Hepatocyte (in vitro differentiated cells): ENCODE data around the gene MRPS31. TPM values are rescaled to one million over a fixed set of nuclear protein-coding genes. Genes with fewer than 3 reads are reported as not detected.

Experiments used
- DNase-seq: peaks from one replicate; pipeline ENCODE4 v3.0.0-alpha.2; 2016; ENCODE audit warnings: low spot score
- H2AFZ ChIP-seq: fragments of 200-600 bp; sonication (generic); 2 replicates; pipeline ENCODE4 v1.6.0; 2016; ENCODE audit warnings: antibody characterized with exemption, mild to moderate bottlenecking
- H3K27ac ChIP-seq: fragments of 200-600 bp; sonication (generic); 2 replicates; pipeline ENCODE4 v1.5.1; 2016; ENCODE audit warnings: mild to moderate bottlenecking
- H3K27me3 ChIP-seq: fragments of 200-600 bp; sonication (generic); 2 replicates; pipeline ENCODE4 v1.6.1; 2016
- H3K36me3 ChIP-seq: fragments of 200-600 bp; sonication (generic); replicated peaks from 2 replicates; pipeline ENCODE4 v1.5.1; 2016; ENCODE audit warnings: low read depth; ENCODE audit not compliant: insufficient read depth
- H3K4me1 ChIP-seq: fragments of 200-600 bp; sonication (generic); 2 replicates; pipeline ENCODE4 v1.5.1; 2016; ENCODE audit warnings: mild to moderate bottlenecking, moderate library complexity; ENCODE audit not compliant: insufficient read depth
- H3K4me2 ChIP-seq: fragments of 200-600 bp; sonication (generic); 2 replicates; pipeline ENCODE4 v1.6.0; 2016
- H3K4me3 ChIP-seq: fragments of 200-600 bp; sonication (generic); 2 replicates; pipeline ENCODE4 v1.5.1; 2016; ENCODE audit warnings: mild to moderate bottlenecking
- H3K79me2 ChIP-seq: fragments of 200-600 bp; sonication (generic); 2 replicates; pipeline ENCODE4 v1.6.0; 2017; ENCODE audit warnings: mild to moderate bottlenecking
- H3K9me2 ChIP-seq: fragments of 200-600 bp; sonication (generic); replicated peaks from 2 replicates; pipeline ENCODE4 v1.6.0; 2017; ENCODE audit warnings: mild to moderate bottlenecking; ENCODE audit not compliant: insufficient read depth
- H3K9me3 ChIP-seq: fragments of 200-600 bp; sonication (generic); 2 replicates; pipeline ENCODE4 v1.5.1; 2016; ENCODE audit warnings: low read depth, mild to moderate bottlenecking
- H4K20me1 ChIP-seq: fragments of 200-600 bp; sonication (generic); 2 replicates; pipeline ENCODE4 v1.6.0; 2016; ENCODE audit warnings: mild to moderate bottlenecking; ENCODE audit not compliant: insufficient read depth, poor library complexity, severe bottlenecking
- EZH2 ChIP-seq: fragments of 200-600 bp; sonication (generic); IDR thresholded peaks from 2 replicates; pipeline ENCODE4 v1.6.1; 2016; ENCODE audit warnings: antibody characterized with exemption, mild to moderate bottlenecking, borderline replicate concordance
- EZH2phosphoT487 ChIP-seq: fragments of 200-600 bp; sonication (generic); IDR thresholded peaks from one replicate; pipeline ENCODE4 v1.6.1; 2018; ENCODE audit warnings: antibody characterized with exemption, mild to moderate bottlenecking, low read depth, moderate library complexity; ENCODE audit not compliant: unreplicated experiment, severe bottlenecking
- WGBS: methylation state at CpG from one replicate; pipeline ENCODE4 v1.1.6; 2016; ENCODE audit warnings: low lambda C conversion rate; ENCODE audit errors: missing lambda C conversion rate; 5-methylcytosine and 5-hydroxymethylcytosine counted together
- polyA plus RNA-seq: library from polyadenylated mRNA; unstranded; fragments of >200 nt; fragmentation: Nextera tagmentation; extraction: Ambion mirVana; gene quantifications from 2 replicates; pipeline ENCODE4 v1.2.1, GENCODE V29; 2016
- total RNA-seq: library from RNA; depleted of rRNA; stranded (reverse); fragments of >200 nt; gene quantifications from 2 replicates; pipeline ENCODE4 v1.2.3, GENCODE V29; 2014
- TF ChIP-seq, protein P1 (sequence below): fragments of 200-600 bp; sonication (generic); IDR thresholded peaks from 2 replicates; pipeline ENCODE4 v1.5.1; 2016; ENCODE audit warnings: antibody characterized with exemption, mild to moderate bottlenecking; ENCODE audit not compliant: poor library complexity

The MRPS31 gene
- total and polyA plus RNA-seq, 2 experiments from 2014 or later = 27.7 to 34.6 TPM

DNA sequence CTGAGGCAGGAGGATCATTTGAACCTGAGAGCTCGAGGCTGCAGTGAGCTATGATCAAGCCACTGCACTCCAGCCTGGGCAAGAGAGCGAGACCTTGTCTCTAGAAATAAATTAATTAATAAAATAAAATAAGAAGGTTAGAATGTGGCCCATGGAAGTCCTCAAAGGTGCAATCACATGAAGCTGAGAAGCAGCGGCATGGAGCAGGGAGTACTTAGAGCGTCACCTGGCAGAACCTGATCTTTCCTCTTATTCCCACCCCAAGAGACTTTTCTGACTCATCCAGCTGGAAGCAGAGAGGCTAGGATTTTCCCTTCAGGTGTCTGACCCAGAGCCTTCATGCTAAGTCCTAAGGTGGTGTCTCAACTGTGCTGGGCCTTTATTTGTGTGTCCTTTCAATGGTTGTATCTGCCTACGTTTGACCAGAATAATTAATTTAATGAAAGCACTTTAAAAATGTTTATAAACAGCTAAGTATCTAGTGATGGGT is 8.9 kb upstream of the MRPS31 start:
- H3K9me3 ChIP-seq = no peaks in the 10 kb centered on the region
- TF ChIP-seq, protein P1, sequence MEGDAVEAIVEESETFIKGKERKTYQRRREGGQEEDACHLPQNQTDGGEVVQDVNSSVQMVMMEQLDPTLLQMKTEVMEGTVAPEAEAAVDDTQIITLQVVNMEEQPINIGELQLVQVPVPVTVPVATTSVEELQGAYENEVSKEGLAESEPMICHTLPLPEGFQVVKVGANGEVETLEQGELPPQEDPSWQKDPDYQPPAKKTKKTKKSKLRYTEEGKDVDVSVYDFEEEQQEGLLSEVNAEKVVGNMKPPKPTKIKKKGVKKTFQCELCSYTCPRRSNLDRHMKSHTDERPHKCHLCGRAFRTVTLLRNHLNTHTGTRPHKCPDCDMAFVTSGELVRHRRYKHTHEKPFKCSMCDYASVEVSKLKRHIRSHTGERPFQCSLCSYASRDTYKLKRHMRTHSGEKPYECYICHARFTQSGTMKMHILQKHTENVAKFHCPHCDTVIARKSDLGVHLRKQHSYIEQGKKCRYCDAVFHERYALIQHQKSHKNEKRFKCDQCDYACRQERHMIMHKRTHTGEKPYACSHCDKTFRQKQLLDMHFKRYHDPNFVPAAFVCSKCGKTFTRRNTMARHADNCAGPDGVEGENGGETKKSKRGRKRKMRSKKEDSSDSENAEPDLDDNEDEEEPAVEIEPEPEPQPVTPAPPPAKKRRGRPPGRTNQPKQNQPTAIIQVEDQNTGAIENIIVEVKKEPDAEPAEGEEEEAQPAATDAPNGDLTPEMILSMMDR = no peak
- TF ChIP-seq EZH2phosphoT487 (no peak), EZH2 (no peak)
- no peaks in the 10 kb centered on the region for H3K4me1 ChIP-seq
- H3K79me2 ChIP-seq = no peaks in the 10 kb centered on the region
- H4K20me1 ChIP-seq = no peaks in the 10 kb centered on the region
- H3K36me3 ChIP-seq = no peaks in the 10 kb centered on the region
- no peak overlapping the region for H3K4me3 ChIP-seq
- WGBS = 95% methylated on average over 5 of the region's 5 CpGs
- H3K27ac ChIP-seq = no peak overlapping the region
- no peak overlapping the region for H2AFZ ChIP-seq
- H3K4me2 ChIP-seq = no peak overlapping the region
- H3K27me3 ChIP-seq = no peaks in the 10 kb centered on the region
- H3K9me2 ChIP-seq = no peaks in the 10 kb centered on the region
- no peak for DNase-seq

DNA sequence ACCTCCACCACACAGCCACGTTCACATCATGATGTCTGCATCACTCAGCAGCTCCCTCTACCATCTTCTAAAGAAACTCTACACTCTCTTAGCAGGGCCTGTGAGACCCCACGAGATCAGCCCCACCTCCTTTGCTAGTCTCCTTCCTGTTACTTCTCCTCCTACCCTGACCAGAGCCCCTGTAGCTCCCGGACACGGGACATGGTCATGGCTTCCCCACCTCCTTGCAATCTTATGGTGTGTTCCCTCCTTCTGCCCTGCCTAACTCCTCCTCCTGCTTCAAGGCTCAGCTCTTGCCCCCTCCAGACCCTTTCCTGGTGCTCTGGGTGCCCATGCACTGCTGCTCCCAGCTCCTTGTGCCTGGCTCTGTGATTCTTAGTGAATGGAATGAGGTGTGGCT is 8.1 kb upstream of the MRPS31 start:
- 46% methylated on average over 4 of the region's 4 CpGs for WGBS
- H3K9me2 ChIP-seq = no peaks in the 10 kb centered on the region
- no peak for TF ChIP-seq EZH2phosphoT487
- no peak for TF ChIP-seq EZH2

DNA sequence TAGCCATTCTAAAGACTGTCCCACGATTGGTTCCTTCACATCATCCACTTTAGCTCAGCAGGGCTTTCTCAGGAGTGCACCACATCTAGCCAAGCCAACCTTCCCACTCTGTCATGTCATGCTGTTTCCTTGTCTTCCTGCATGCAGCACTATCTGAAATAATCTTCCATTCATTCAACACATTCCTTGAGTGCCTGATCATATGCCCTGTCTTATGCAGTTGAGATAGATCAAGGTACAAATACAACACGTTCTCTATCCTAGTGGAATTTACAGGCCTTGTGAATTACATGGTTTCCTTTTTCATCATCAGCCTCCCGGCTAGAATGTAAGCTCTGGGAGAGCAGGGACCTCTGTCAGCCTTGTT is 6.8 kb upstream of the MRPS31 start:
- H3K27ac ChIP-seq = no peak overlapping the region
- no peak for DNase-seq
- no peaks in the 10 kb centered on the region for H3K36me3 ChIP-seq
- H3K4me1 ChIP-seq = no peaks in the 10 kb centered on the region
- TF ChIP-seq, protein P1 = no peak
- TF ChIP-seq EZH2phosphoT487 = no peak
- no peak for TF ChIP-seq EZH2
- no peaks in the 10 kb centered on the region for H4K20me1 ChIP-seq
- H3K9me2 ChIP-seq = no peaks in the 10 kb centered on the region
- no peak overlapping the region for H3K4me3 ChIP-seq
- no peaks in the 10 kb centered on the region for H3K79me2 ChIP-seq
- peak overlapping the region; percentile 78 for H3K4me2 ChIP-seq
- no peaks in the 10 kb centered on the region for H3K27me3 ChIP-seq
- 33% methylated on average over 3 of the region's 3 CpGs for WGBS
- no peaks in the 10 kb centered on the region for H3K9me3 ChIP-seq
- peak overlapping the region; percentile 67 for H2AFZ ChIP-seq

More for the DNA sequence above, 8.1 kb upstream of the MRPS31 start:
- Histone ChIP-seq H4K20me1 (no peaks in the 10 kb centered on the region), H3K27me3 (no peaks in the 10 kb centered on the region), H3K4me1 (no peaks in the 10 kb centered on the region), H3K79me2 (no peaks in the 10 kb centered on the region), H3K9me3 (no peaks in the 10 kb centered on the region), H3K4me3 (no peak overlapping the region), H3K36me3 (no peaks in the 10 kb centered on the region), H3K27ac (no peak overlapping the region), H2AFZ (no peak overlapping the region), H3K4me2 (no peak overlapping the region)
- DNase-seq = no peak

DNA sequence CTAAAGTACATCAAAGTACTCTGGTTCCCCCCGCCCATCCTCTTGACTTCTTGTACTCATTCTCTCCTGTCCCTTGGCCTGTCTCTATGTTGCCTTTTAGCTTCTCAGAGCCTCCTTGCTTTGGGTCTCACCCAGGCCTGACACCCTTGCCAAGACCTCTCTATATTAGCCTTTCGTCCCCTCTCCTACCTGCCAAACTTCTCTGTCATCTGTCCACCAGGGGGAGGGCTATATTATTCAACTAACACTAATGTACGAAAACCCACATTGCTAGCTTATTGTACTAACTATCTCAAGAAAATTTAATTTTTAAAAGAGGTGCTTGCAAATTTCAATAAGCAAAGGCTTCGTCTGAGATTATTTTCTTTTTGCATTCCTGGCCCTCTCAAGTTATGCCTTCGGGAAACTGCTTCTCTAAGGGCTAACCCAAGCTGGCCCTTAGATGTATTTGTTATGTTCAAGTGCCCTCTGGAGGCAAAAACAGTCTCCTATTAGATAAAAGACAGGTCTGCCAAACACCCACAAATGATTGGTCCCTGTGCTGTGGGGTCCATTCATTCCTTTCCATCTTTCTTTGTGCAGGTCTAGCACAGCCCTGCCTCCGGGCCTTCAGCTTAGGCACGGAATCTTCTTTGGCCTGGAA is 6.3 kb upstream of the MRPS31 start:
- H3K4me3 ChIP-seq = no peak overlapping the region
- DNase-seq = peak; percentile 70

More for the DNA sequence above, 6.3 kb upstream of the MRPS31 start:
- Histone ChIP-seq H3K79me2 (no peaks in the 10 kb centered on the region), H3K4me1 (no peaks in the 10 kb centered on the region), H3K36me3 (no peaks in the 10 kb centered on the region), H3K9me3 (no peaks in the 10 kb centered on the region), H3K9me2 (no peaks in the 10 kb centered on the region), H4K20me1 (no peaks in the 10 kb centered on the region), H3K4me2 (peak overlapping the region; percentile 78), H3K27ac (peak overlapping the region; percentile 6), H3K27me3 (no peaks in the 10 kb centered on the region), H2AFZ (peak overlapping the region; percentile 67)
- WGBS = 23% methylated on average over 7 of the region's 7 CpGs
- no peak for TF ChIP-seq EZH2phosphoT487
- TF ChIP-seq, protein P1 = peak; percentile 66
